Measurements from ENCODE around the gene TMOD3. TPM values are rescaled to one million over a fixed set of nuclear protein-coding genes. Genes with fewer than 3 reads are reported as not detected.

Gene TMOD3
- total RNA-seq, 2 donors from 2014 or later: 68.4 to 78.6 TPM

- no peak for DNase-seq
- H3K36me3 ChIP-seq: no peaks in the 10 kb centered on the region
- no peaks in the 10 kb centered on the region for H3K4me1 ChIP-seq
- no peaks in the 10 kb centered on the region for H3K27me3 ChIP-seq
- TF ChIP-seq CTCF (IDR thresholded peaks at IDR 0.05): no peak
- H3K9ac ChIP-seq (ENCODE audit: low read depth in 2 of 2, low read length in 2 of 2): no peak overlapping the region
- no peak overlapping the region for H3K27ac ChIP-seq
- H3K9me3 ChIP-seq: no peaks in the 10 kb centered on the region
- H3K4me3 ChIP-seq: no peak overlapping the region
- intact Hi-C loops (cut with DNase I): no loop called here
These were observed 35.7 kb upstream of the TMOD3 start for GRCh38 chr15:51793521-51794305.

- intact Hi-C loops (cut with DNase I): no loop called here
- Histone ChIP-seq H3K36me3 (no peaks in the 10 kb centered on the region), H3K27ac (no peak overlapping the region), H3K4me1 (no peaks in the 10 kb centered on the region), H3K9me3 (no peaks in the 10 kb centered on the region), H3K9ac (ENCODE audit: low read depth in 2 of 2, low read length in 2 of 2) (no peak overlapping the region), H3K27me3 (no peaks in the 10 kb centered on the region), H3K4me3 (no peak overlapping the region)
- TF ChIP-seq CTCF (IDR thresholded peaks at IDR 0.05): no peak
- DNase-seq: no peak
These were observed 32.5 kb upstream of the TMOD3 start for GRCh38 chr15:51796847-51797401.

DNA sequence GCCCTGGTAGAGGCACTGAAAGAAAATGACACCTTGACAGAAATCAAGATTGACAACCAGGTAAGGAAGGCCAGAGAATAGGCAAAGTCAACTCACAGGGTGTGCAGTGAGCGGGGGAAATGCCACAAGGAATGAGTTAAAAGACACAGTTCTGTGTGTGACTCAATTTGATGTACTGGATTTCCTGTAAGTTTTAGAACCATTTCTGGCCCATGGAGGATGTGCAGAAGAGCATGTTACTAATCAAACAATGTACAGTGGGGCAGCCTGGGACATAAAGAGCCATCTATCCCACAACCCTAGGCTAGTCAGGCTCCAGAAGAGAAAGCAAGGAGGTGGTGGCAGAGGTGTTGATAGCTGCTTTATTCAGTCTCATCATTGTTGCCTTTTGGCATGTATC lies 31.2 kb upstream of the TMOD3 start:
- no peaks in the 10 kb centered on the region for H3K4me1 ChIP-seq
- H3K9ac ChIP-seq (ENCODE audit: low read depth in 2 of 2, low read length in 2 of 2): no peak overlapping the region
- no peaks in the 10 kb centered on the region for H3K36me3 ChIP-seq
- H3K27me3 ChIP-seq: no peaks in the 10 kb centered on the region
- no peak for TF ChIP-seq CTCF (IDR thresholded peaks at IDR 0.05)
- H3K9me3 ChIP-seq: no peaks in the 10 kb centered on the region
- no peak overlapping the region for H3K4me3 ChIP-seq
- H3K27ac ChIP-seq: no peak overlapping the region
- intact Hi-C loops (cut with DNase I): no loop called here
- no peak for DNase-seq

GRCh38 chr15:51799282-51800252 lies 29.9 kb upstream of the TMOD3 start:
- no peak overlapping the region for H3K27ac ChIP-seq
- no peak for DNase-seq
- H3K4me1 ChIP-seq: no peaks in the 10 kb centered on the region
- H3K9ac ChIP-seq (ENCODE audit: low read depth in 2 of 2, low read length in 2 of 2): no peak overlapping the region
- H3K4me3 ChIP-seq: no peak overlapping the region
- no peaks in the 10 kb centered on the region for H3K36me3 ChIP-seq
- no peaks in the 10 kb centered on the region for H3K9me3 ChIP-seq
- intact Hi-C loops (cut with DNase I): no loop called here
- no peak for TF ChIP-seq CTCF (IDR thresholded peaks at IDR 0.05)
- H3K27me3 ChIP-seq: no peaks in the 10 kb centered on the region

- no peak overlapping the region for H3K27ac ChIP-seq
- H3K36me3 ChIP-seq: no peaks in the 10 kb centered on the region
- no peak overlapping the region for H3K4me3 ChIP-seq
- intact Hi-C loops (cut with DNase I): no loop called here
- DNase-seq: no peak
- H3K27me3 ChIP-seq: no peaks in the 10 kb centered on the region
- TF ChIP-seq CTCF (IDR thresholded peaks at IDR 0.05): no peak
- H3K9me3 ChIP-seq: no peaks in the 10 kb centered on the region
- no peak overlapping the region for H3K9ac ChIP-seq (ENCODE audit: low read depth in 2 of 2, low read length in 2 of 2)
- H3K4me1 ChIP-seq: no peaks in the 10 kb centered on the region
These were observed 28.0 kb upstream of the TMOD3 start for GRCh38 chr15:51801391-51801835.
